Measurements from ENCODE around the gene MED12L.
"Not testable (repeated sequence)": the region's sequence is repeated elsewhere in the genome, so short reads cannot be mapped to it uniquely, and the experiment has no call there.

The MED12L gene

DNA sequence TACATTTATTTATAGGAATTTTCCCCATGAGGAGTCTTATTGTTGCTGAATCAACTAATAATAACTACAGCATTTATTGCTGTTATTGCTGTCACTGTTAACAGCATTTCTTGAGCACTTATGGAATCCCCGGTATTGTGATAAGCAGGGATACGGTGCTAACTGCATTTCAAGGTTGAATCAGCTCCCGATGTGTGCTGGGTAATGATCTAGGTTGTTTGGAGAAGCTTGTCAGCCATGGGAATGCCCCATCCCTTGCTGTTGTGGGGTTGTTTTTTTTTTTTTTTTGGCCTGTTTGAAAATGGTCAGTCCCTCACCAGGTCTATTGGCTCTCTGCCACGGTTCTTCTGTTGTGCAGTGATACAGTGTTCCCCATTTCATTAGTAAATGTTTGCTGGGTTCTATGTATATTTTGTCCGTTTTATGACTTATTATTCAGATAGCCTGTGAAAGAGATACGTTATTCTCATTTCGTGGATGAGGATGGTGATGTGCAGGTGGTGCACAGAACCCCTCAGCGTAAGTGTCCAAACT, 48.5 kb downstream of the MED12L start:
- DNase-seq (ENCODE audit: low read depth, low spot score), result no peak

DNA sequence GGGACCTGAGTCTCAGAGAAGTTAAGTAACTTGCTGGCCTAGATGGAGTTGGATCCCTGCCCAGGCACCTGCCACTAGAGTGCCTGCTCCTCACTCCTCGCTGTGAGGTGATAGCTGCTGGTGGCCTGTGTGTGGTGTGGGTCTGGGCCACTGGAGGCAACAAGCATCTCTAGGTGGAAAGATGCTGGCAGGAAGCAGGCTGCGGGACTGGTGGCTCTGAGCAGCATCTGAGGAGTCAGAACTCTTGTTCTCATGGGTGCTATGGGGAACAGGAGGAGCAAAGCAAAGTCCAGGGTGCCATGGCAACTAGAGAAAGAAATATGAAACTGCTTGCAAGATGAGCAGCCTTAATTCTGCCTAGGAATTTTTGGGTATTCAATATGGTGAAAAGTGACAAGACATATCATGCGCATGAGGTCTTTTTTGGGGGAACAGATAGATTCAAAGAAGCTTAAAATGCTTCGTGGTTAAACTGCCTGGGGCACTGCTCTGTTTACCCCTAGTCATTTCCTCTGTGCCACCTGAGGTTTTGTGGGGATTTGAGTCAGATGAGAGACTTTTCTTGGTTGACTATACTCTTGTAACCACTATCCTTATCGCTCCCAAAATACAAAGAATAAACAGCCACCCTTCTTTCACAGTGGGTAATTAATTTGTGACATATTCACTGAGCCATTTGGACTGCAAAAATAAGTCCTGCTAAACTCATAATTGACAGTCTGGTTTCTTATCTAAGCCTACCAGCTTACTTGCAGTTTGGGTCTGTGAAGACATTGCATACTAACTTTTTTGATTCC, 50.3 kb downstream of the MED12L start:
- DNase-seq (ENCODE audit: low read depth, low spot score), result no peak

DNA sequence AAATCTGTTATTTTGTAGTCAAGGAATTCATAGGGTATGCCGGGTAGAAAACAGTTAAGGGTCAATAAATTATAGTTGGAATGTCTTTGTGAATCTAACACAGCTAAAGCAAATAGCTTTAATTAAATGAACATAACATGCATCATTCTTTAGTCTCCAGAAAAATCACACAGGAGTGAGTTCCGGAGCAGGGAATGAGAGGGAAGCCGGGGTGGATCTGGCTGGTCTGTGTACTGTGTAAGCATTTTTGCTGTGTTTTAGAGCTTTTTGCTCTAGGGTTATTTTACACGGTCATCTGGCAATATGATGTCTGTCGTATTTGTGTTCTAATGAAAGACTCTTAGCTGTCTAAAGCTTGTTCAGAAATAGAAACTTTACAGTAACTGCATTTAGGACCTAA, 57.5 kb downstream of the MED12L start:
- DNase-seq (ENCODE audit: low read depth, low spot score), result no peak

DNA sequence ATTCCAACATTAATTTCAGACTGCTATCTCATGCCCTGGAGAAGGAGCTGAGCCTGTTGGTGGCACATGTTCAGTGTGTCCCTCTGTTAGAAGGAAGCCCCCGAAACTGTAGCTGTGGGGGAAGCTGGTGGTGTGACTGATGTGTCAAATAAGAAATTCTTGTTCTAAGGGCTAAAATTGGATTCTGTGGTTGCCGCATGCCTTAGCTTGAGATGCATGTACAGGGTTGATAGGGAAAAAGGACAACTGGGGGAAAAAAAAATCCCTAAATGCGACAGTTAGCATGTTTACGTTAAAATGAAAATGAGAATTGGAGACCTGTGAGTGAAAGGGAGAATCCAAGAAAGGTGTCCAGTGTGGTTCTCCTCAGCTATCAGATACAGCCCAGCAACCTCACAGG, 58.6 kb downstream of the MED12L start:
- no peak for DNase-seq (ENCODE audit: low read depth, low spot score)

DNA sequence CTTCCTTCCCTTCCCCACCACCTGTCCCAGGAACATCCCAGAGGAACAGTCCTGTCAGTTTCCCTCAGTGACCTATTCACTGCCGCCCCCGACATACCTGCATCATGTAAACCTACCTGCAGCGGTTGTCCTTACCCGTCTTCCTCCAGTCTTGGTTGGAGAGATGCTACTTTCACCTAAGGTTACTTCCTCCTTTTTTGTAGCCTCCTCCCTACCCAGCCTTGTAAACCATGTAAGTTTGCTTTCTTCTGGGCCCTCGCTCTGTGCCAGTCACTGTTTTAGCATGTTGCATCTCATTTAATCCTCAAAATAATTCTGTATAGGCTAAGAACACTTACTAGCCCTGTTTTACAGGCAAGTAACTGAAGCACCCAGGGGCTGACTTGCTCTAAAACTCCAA, 59.3 kb downstream of the MED12L start:
- no peak for DNase-seq (ENCODE audit: low read depth, low spot score)

DNA sequence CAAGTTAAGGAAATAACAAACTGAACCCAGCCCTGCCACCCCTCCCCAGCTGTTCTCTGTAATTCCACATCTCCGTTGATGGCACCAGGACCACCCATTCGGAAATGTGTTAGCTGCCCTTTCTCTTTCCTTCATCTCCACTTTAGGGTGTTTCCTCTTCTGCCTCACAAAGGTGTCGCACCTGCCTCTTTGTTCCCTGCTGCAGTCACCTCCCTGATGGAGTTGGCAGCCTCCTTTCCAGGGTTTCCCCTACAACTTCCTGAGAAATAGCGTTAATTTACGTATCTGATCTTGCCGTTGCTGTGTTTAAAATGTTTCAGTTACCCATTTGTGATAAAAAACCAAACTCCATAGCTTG, 60.2 kb downstream of the MED12L start:
- no peak for DNase-seq (ENCODE audit: low read depth, low spot score)

DNA sequence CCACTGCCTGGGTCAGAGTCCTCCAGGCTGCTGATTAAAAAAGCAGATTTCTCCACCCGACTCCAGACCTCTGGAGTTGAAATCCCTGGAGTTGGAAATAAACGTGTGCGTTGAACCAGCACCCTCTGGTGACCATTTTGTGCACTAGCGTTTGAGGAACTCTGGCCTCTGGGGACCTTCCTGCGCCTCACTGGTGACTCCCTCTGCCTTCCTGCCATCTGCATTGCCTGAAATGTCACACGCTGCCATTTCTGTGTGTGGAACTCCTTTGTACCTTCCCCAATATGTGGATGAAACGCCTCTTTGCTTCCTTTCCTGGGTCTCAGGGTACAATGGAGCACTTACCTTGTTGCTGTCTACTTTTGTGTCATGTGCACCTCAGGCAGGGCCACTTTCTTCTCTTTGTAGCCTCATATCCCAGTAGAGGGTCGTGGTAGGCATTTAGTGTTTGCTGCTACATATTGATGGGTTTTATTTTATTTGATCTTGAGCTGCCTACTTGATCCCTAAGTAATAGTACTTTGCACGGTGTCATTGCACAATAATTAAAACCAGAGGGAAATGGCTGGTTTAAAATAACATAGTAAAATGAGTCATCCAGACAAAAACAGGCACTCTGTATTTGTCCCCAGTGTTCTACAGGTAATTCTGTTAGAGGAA, 60.7 kb downstream of the MED12L start:
- DNase-seq (ENCODE audit: low read depth, low spot score), result peak; percentile 90

DNA sequence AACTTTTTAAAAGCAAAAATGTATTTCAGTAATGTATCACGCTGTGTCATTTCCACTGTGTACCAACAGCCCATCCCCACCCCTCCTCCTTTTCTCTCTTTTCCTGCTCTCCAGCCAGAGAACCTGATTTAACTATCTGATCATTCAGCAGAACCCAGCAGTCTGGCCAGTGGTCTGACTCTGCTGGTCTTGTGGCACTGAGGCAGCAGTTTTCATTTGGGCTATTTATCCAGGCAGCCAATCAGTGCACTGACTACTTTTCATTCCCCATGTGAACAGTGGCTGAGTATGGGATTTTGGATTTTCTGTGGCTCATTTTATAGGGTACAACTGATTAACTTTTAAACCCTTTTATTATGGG, 61.2 kb downstream of the MED12L start:
- no peak for DNase-seq (ENCODE audit: low read depth, low spot score)

DNA sequence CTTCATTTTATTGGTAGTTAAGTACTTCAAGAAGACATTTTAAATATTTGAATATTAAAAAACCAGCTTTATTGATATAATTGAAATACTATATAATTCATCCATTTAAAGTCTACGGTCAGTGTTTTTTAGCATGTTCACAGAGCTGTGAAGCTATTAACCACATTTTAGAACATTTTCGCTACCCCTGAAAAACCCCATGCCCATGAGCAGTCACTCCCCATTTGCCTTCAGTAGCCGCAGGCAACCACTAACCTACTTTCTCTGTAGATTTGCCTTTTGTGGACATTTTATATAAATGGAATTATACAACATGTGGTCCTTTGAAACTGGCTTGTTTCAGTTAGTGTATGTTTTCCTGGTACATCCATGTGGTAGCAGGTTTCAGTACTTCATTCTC, 61.8 kb downstream of the MED12L start:
- no peak for DNase-seq (ENCODE audit: low read depth, low spot score)

DNA sequence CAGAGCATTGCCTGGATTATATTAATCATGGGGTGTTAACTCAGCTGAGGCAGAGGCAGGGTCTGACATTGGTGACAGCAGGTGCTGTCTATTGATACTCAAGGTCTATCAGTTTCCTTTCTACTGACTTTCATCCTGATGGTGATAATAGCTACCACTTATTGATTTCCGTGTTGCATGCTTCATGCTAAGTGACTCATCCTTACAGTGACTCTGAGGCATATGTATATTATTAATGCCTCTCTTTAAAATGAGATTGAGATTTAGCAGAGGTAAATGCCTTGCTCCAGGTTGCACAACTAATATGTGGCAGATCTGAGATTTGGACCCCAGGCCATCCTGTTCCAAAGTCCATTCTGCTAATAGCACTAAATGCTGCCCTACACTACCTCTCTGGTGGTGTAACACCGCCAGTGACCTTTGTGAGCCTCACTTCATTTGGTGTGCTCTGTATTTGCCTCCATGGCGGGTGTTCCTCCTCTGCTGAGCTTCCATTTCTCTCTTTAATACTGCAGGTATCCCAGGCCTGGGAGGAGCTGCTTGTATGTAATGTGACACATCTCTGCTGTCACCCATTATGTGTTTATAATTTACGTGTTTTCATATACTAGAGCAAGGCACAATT, 67.1 kb downstream of the MED12L start:
- DNase-seq (ENCODE audit: low read depth, low spot score), result no peak

DNA sequence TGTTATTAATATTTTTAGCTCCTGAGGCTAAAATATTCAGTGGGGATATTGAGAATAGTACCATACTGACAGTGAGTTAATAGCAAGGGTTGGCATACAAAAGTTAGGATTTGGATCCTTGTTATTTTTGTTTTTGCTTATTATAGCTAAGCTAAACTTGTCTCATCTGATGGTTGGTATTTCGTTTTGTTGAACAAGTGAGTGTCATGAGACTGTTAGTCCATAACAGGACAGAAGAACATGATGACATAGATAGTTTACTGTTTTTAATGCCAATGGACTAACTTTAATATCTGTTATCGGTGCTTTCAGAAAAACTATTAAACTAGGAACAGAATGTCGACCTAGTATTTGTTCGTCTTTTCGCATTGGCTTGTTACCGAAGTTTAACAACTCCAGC, 69.1 kb downstream of the MED12L start:
- no peak for DNase-seq (ENCODE audit: low read depth, low spot score)

DNA sequence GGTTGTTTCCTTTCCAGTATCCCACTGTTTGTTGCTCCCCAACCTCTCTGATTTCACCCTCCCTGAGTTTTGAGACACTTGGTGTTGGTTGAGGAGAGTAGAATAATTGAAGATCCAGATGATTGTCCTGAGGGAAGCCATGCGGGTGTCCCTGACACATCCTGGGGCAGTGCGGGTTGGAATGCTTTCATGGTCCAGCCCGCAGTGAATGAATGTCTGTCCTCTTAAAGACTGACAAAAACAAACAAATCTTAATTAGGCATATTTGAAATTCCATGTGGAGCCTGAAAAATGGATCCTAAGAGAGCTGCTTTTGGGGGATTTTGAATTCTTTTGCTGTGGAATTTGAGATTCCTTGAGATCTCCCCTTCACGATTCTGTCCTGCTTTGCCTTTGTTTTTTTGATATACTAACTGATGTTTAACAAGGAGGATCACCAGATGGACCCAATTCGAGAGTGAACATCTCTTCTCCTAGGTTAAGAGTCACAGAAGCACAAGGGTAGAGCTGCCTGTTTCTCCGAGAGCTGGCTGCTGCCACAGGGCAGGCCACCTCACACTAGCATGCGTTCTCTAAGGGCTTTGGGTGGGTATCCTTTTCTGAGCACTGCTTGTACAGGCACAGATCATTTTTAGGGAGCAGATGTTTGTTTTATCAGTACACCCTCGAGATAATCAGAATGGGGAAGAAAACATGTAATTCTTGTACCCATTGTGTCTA, 70.1 kb downstream of the MED12L start:
- peak; percentile 82 for DNase-seq (ENCODE audit: low read depth, low spot score)

DNA sequence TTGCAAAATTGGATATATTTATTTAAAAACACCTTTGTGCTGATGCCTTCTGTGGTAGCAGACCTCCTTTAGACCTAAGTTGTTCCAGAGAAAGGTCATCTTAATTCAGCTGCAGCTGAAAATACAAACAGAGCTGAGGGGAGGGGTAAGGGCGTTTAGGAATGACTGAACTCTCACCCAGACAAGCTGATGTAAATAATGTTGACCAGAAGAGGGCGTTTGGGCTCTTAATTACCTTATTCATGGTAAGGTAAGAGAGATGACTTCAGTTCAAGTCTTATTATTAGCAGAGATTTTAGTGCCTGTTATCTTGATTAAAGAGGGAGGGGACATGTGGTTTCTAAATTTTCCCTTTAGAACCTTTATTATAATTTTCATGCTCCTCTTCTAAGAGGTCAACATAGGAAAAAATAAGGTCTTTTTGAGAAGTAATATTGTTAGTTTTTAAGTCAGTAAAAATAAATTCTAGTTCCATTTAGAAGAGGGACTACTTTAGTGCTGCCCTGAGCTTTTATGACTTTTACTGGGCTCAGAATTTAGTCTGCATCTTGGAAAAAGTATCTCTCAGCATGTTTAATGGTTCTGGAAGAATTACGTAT, 71.3 kb downstream of the MED12L start:
- DNase-seq (ENCODE audit: low read depth, low spot score), result peak; percentile 58

DNA sequence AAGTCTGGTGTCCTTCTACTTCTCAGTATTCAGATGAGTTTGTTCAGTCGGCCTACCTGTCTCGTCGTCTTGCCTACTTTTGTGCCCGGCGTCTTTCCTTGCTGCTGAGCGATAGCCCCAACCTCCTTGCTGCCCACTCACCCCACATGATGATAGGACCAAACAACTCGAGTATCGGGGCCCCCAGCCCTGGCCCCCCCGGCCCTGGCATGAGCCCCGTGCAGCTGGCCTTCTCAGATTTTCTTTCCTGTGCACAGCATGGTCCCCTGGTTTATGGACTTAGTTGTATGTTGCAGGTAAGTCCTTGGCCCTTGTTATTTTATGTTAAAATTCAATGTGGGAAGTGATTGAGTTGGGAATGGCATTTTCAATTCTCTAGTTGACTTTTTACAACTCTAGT, 74.3 kb downstream of the MED12L start:
- no peak for DNase-seq (ENCODE audit: low read depth, low spot score)

DNA sequence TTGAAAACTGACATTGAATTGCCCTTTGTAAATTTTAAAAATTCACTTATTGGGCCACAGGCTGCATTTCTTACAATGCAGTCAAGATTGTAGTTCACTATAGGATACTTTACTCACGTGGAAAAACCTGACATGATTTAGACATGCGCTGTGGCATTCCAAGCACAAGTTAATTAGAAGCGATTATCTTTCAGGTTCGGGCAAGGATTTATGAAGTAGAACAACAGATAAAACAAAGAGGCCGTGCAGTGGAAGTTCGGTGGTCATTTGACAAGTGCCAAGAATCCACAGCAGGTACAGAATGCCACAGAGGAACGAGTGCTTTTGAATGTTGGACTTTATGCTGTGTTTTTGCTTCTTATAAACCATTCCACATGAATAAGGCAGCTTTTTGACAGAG, 79.8 kb downstream of the MED12L start:
- DNase-seq (ENCODE audit: low read depth, low spot score), result no peak

DNA sequence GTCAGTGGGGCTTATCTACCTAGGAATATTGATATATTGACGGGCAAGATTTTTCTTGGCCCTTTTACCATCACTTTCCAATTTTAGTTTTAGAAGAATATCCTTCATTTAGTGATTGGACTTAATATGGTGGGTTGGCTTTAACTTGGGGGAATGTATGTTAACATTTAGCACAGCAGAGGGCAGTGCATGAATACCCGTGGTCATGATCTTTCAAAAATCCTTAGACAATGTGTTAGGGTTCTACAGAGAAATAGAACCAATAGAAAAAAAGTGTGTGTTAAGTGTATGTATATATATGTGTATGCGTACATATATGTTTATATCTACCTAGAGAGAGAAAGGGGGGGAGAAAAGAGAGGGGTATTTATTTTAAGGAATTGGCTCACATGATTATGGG, 80.7 kb downstream of the MED12L start:
- DNase-seq (ENCODE audit: low read depth, low spot score), result no peak

DNA sequence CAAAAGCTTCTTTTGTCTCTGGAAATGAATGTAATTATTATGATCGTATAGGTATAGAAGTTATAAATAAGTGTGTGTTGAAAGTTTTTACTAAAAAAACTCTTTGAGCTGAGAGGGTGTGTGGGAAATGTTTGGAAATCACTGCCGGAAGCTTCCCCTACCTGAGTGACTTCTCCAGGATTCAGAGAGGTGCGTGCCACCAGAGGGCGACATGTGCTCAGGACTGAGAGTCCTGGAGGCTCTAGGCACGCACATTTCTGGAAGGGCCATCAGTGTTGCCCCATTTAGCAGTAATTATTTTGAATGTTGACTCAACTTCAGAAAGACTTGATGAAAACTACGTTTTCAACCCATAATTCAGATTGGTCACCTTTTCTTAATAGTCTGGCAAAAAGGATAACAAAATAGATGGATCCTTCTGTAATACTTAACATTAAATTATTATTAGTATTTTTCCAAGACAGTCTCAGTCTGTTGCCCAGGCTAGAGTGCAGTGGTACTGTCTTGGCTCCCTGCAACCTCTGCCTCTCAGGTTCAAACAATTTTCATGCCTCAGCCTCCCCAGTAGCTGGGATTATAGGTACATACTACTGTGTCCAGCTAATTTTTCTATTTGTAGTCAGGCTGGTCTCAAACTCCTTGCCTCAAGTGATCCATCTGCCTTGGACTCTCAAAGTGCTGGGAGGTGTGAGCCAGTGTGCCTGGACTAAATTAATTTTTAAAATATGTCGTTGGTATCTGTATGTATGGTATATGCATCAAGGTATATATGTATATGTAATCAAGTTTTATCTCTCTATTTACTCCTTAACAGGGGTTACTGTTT, 83.0 kb downstream of the MED12L start:
- DNase-seq (ENCODE audit: low read depth, low spot score), result peak; percentile 50

DNA sequence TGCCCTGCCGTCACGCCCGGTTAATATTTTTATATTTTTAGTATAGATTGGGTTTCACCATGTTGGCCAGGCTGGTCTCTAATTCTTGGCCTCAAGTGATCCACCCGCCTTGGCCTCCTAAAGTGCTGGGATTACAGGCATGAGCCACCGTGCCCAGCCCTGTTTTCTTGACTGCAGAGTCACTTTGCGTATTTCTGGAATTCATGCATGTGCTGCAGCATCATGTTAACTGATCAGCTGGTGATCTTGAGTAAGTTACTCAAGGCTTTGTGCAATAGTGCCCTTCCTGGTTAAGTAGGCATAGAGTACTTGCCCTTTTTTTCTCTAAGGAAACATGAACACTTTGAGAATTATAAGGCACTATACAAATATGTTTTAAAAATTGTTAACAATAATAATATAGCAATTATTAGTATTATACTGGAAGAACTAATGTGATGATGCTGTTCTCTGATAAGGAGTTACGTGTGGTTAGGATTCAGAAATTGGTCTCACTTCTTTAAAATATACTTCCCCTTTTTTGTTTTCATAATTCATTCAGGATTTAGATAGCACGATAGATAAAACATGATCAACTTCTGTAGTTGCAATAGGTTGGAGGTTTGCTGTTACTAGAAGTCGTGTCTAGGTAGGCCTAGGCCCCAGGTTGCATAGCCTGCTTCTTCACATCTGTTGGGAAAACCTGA, 83.9 kb downstream of the MED12L start:
- DNase-seq (ENCODE audit: low read depth, low spot score), result no peak

DNA sequence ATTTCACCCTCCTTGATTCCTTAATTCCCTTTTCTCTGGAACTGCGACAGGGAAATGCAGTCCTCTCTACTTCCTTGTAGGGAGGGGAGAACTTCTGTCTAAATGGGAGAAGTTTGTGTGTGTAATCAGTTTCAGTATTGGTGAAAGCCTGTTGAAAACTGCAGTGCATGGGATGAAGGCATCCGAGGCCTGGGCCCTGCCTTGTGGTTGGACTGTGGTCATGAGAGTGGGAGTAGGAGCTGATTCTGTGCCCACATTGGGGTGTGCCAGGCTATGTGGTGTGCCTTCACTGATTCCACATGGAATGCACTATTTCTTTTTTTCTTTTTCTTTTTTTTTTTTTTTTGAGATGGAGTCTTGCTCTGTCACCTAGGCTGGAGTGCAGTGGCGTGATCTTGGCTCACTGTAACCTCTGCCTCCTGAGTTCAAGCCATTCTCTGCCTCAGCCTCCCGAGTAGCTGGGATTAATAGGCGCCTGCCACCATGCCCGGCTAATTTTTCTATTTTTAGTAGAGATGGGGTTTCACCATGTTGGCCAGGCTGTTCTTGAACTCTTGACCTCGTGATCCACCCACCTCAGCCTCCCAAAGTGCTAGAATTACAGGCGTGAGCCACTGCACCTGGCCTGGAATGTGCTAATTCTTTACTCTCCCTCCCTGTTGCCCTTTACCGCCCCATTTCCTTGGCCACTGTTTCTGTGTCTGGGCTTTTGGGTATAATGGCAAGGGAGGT, 84.7 kb downstream of the MED12L start:
- DNase-seq (ENCODE audit: low read depth, low spot score), result not testable (repeated sequence)

All from ELF-1 (cell line).